ENCODE results near the gene SRD5A1.

SRD5A1 gene

GRCh38 chr5:6686915-6687409 is 53.7 kb downstream of the SRD5A1 start:
- Histone ChIP-seq H3K36me3 (ENCODE audit: control insufficient read depth in 5 of 5, insufficient read depth in 5 of 5, low read length in 5 of 5) (no peaks in the 10 kb centered on the region), H3K9me3 (ENCODE audit: control insufficient read depth in 5 of 5, low read length in 5 of 5) (no peaks in the 10 kb centered on the region), H3K9ac (ENCODE audit: low read length in 5 of 5) (no peak overlapping the region), H3K4me3 (ENCODE audit: low read depth in 1 of 5, low read length in 5 of 5) (peak overlapping the region; percentile 53 to 72 (median 62)), H3K27me3 (ENCODE audit: control insufficient read depth in 5 of 5, insufficient read depth in 4 of 5, low read length in 5 of 5) (peaks cover 2 to 9% (median 3%) of the 10 kb centered on the region in 5 donors), H3K4me1 (ENCODE audit: control insufficient read depth in 5 of 5, insufficient read depth in 5 of 5, low read length in 5 of 5) (peaks cover 0 to 6% (median 5%) of the 10 kb centered on the region in 5 donors), H3K27ac (ENCODE audit: low read depth, low read length) (no peak overlapping the region)

DNA sequence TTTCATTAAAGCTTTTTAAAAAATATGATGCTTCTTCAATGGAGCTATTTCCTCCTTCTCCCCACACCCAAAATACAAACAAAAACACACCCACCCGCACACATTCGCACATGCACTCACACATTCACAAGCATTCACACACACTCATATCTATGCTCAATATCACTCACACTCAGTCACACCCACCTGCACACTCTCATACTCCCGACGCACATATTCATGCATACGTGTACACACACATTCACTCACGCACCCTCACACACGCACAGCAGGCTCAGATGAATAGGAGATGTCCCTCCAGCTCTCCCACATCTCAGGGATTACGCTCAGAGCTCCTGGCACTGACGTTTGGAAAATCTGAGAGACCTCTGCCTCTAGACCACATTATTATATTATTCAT is 54.3 kb downstream of the SRD5A1 start:
- Histone ChIP-seq H3K27ac (ENCODE audit: low read depth, low read length) (no peak overlapping the region), H3K4me1 (ENCODE audit: control insufficient read depth in 5 of 5, insufficient read depth in 5 of 5, low read length in 5 of 5) (peaks cover 0 to 6% (median 5%) of the 10 kb centered on the region in 5 donors), H3K4me3 (ENCODE audit: low read depth in 1 of 5, low read length in 5 of 5) (no peak overlapping the region), H3K9me3 (ENCODE audit: control insufficient read depth in 5 of 5, low read length in 5 of 5) (no peaks in the 10 kb centered on the region), H3K36me3 (ENCODE audit: control insufficient read depth in 5 of 5, insufficient read depth in 5 of 5, low read length in 5 of 5) (no peaks in the 10 kb centered on the region), H3K9ac (ENCODE audit: low read length in 5 of 5) (no peak overlapping the region), H3K27me3 (ENCODE audit: control insufficient read depth in 5 of 5, insufficient read depth in 4 of 5, low read length in 5 of 5) (peaks cover 2 to 9% (median 3%) of the 10 kb centered on the region in 5 donors)

GRCh38 chr5:6692906-6693305 is 59.7 kb downstream of the SRD5A1 start:
- no peak overlapping the region for H3K9ac ChIP-seq (ENCODE audit: low read length in 5 of 5)
- H3K36me3 ChIP-seq (ENCODE audit: control insufficient read depth in 5 of 5, insufficient read depth in 5 of 5, low read length in 5 of 5) = no peaks in the 10 kb centered on the region
- H3K9me3 ChIP-seq (ENCODE audit: control insufficient read depth in 5 of 5, low read length in 5 of 5) = no peaks in the 10 kb centered on the region
- no peak overlapping the region for H3K27ac ChIP-seq (ENCODE audit: low read depth, low read length)
- no peaks in the 10 kb centered on the region for H3K4me1 ChIP-seq (ENCODE audit: control insufficient read depth in 5 of 5, insufficient read depth in 5 of 5, low read length in 5 of 5)
- H3K4me3 ChIP-seq (ENCODE audit: low read depth in 1 of 5, low read length in 5 of 5) = no peak overlapping the region
- H3K27me3 ChIP-seq (ENCODE audit: control insufficient read depth in 5 of 5, insufficient read depth in 4 of 5, low read length in 5 of 5) = peaks cover 0 to 3% (median 0%) of the 10 kb centered on the region in 5 donors

GRCh38 chr5:6698696-6699095 is 65.5 kb downstream of the SRD5A1 start:
- Histone ChIP-seq H3K27me3 (ENCODE audit: control insufficient read depth in 5 of 5, insufficient read depth in 4 of 5, low read length in 5 of 5) (peaks cover 0 to 15% (median 4%) of the 10 kb centered on the region in 5 donors), H3K4me3 (ENCODE audit: low read depth in 1 of 5, low read length in 5 of 5) (no peak overlapping the region), H3K27ac (ENCODE audit: low read depth, low read length) (no peak overlapping the region), H3K36me3 (ENCODE audit: control insufficient read depth in 5 of 5, insufficient read depth in 5 of 5, low read length in 5 of 5) (no peaks in the 10 kb centered on the region), H3K4me1 (ENCODE audit: control insufficient read depth in 5 of 5, insufficient read depth in 5 of 5, low read length in 5 of 5) (no peaks in the 10 kb centered on the region), H3K9me3 (ENCODE audit: control insufficient read depth in 5 of 5, low read length in 5 of 5) (no peaks in the 10 kb centered on the region), H3K9ac (ENCODE audit: low read length in 5 of 5) (no peak overlapping the region)

DNA sequence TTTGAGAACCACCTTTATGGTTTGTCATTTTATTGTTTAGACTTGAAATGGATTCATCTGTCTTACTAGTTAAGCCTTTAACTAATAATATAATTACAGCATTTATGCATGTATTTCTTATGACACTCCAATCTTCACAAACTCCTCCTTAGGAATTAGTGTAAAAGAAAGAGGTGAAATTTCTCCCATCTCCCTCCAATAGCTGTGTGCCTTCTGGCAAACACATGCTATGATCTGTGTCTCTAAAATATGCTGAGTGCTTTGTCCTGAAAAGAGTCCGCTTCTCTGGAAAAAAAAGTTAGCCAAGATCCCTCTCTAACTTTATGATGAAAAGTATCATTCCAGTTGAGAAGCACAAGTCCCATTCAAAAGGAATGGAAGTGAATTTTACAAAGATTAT is 66.1 kb downstream of the SRD5A1 start:
- no peak overlapping the region for H3K9ac ChIP-seq (ENCODE audit: low read length in 5 of 5)
- H3K4me1 ChIP-seq (ENCODE audit: control insufficient read depth in 5 of 5, insufficient read depth in 5 of 5, low read length in 5 of 5) = peaks cover 0 to 5% (median 4%) of the 10 kb centered on the region in 5 donors
- H3K27ac ChIP-seq (ENCODE audit: low read depth, low read length) = no peak overlapping the region
- H3K36me3 ChIP-seq (ENCODE audit: control insufficient read depth in 5 of 5, insufficient read depth in 5 of 5, low read length in 5 of 5) = no peaks in the 10 kb centered on the region
- H3K9me3 ChIP-seq (ENCODE audit: control insufficient read depth in 5 of 5, low read length in 5 of 5) = no peaks in the 10 kb centered on the region
- peaks cover 0 to 15% (median 4%) of the 10 kb centered on the region in 5 donors for H3K27me3 ChIP-seq (ENCODE audit: control insufficient read depth in 5 of 5, insufficient read depth in 4 of 5, low read length in 5 of 5)
- H3K4me3 ChIP-seq (ENCODE audit: low read depth in 1 of 5, low read length in 5 of 5) = no peak overlapping the region

- H3K4me3 ChIP-seq (ENCODE audit: low read depth in 1 of 5, low read length in 5 of 5) = no peak overlapping the region
- H3K27ac ChIP-seq (ENCODE audit: low read depth, low read length) = no peak overlapping the region
- H3K27me3 ChIP-seq (ENCODE audit: control insufficient read depth in 5 of 5, insufficient read depth in 4 of 5, low read length in 5 of 5) = peaks cover 0 to 15% (median 4%) of the 10 kb centered on the region in 5 donors
- no peaks in the 10 kb centered on the region for H3K36me3 ChIP-seq (ENCODE audit: control insufficient read depth in 5 of 5, insufficient read depth in 5 of 5, low read length in 5 of 5)
- H3K4me1 ChIP-seq (ENCODE audit: control insufficient read depth in 5 of 5, insufficient read depth in 5 of 5, low read length in 5 of 5) = peaks cover 0 to 13% (median 4%) of the 10 kb centered on the region in 5 donors
- no peak overlapping the region for H3K9ac ChIP-seq (ENCODE audit: low read length in 5 of 5)
- H3K9me3 ChIP-seq (ENCODE audit: control insufficient read depth in 5 of 5, low read length in 5 of 5) = no peaks in the 10 kb centered on the region
Observed at GRCh38 chr5:6700074-6700684, 66.9 kb downstream of the SRD5A1 start.

DNA sequence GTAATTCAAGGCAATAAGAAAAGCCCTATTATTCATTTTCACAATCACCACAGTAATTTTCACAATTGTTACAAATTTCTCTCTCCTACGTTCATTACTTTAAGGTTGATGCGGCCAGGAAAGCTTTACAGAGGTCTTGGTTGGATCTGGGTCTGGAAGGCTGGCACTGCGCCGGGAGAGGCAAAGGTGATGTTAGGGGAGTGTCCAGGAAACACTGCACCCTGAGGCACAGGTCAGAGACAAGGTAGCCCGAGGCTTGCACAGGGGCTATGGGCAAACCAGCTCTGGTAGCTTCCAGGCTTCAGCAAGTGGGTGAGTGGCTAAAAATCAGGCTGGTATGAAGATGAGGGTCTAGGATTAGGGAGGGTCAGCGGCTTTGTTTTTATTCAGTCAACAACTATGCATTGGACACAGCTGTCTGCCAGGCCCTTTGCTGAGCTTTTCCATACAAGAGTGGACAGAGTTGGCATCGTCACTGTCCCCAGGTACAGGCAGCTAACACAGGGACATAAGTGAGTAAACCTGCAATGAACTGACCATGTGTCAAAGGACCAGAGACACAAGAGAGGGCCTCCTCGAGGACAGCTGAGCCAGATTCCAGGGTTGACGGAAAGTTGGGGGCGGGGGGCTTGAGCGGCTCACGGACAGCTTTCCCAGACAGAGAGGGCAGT is 67.6 kb downstream of the SRD5A1 start:
- no peaks in the 10 kb centered on the region for H3K9me3 ChIP-seq (ENCODE audit: control insufficient read depth in 5 of 5, low read length in 5 of 5)
- H3K27ac ChIP-seq (ENCODE audit: low read depth, low read length) = no peak overlapping the region
- H3K36me3 ChIP-seq (ENCODE audit: control insufficient read depth in 5 of 5, insufficient read depth in 5 of 5, low read length in 5 of 5) = no peaks in the 10 kb centered on the region
- no peak overlapping the region for H3K9ac ChIP-seq (ENCODE audit: low read length in 5 of 5)
- H3K27me3 ChIP-seq (ENCODE audit: control insufficient read depth in 5 of 5, insufficient read depth in 4 of 5, low read length in 5 of 5) = peaks cover 0 to 15% (median 4%) of the 10 kb centered on the region in 5 donors
- H3K4me1 ChIP-seq (ENCODE audit: control insufficient read depth in 5 of 5, insufficient read depth in 5 of 5, low read length in 5 of 5) = peaks cover 0 to 15% (median 4%) of the 10 kb centered on the region in 5 donors
- no peak overlapping the region for H3K4me3 ChIP-seq (ENCODE audit: low read depth in 1 of 5, low read length in 5 of 5)

GRCh38 chr5:6701491-6701890 is 68.3 kb downstream of the SRD5A1 start:
- no peak overlapping the region for H3K9ac ChIP-seq (ENCODE audit: low read length in 5 of 5)
- no peaks in the 10 kb centered on the region for H3K9me3 ChIP-seq (ENCODE audit: control insufficient read depth in 5 of 5, low read length in 5 of 5)
- no peak overlapping the region for H3K4me3 ChIP-seq (ENCODE audit: low read depth in 1 of 5, low read length in 5 of 5)
- no peaks in the 10 kb centered on the region for H3K36me3 ChIP-seq (ENCODE audit: control insufficient read depth in 5 of 5, insufficient read depth in 5 of 5, low read length in 5 of 5)
- H3K4me1 ChIP-seq (ENCODE audit: control insufficient read depth in 5 of 5, insufficient read depth in 5 of 5, low read length in 5 of 5) = peaks cover 0 to 15% (median 4%) of the 10 kb centered on the region in 5 donors
- peaks cover 0 to 15% (median 4%) of the 10 kb centered on the region in 5 donors for H3K27me3 ChIP-seq (ENCODE audit: control insufficient read depth in 5 of 5, insufficient read depth in 4 of 5, low read length in 5 of 5)
- no peak overlapping the region for H3K27ac ChIP-seq (ENCODE audit: low read depth, low read length)

DNA sequence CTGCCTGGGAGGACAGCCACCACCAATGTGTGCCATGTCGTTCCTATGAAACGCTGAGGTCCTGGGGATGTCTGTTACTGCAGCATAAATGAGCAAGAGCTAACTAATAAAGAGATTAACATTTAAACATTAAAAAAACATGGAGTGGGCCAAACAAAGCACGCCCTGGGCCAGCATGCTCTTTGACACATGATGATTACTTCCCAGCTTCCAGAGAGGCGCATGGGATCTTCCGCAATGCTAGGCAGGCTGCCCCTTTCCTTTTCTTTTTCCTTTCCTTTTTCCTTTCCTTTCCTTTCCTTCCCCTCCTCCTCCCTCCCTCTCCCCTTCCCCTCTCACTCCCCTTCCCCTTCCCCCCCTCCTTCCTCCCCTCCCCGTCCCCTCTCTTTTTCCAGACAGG is 69.4 kb downstream of the SRD5A1 start:
- Histone ChIP-seq H3K4me3 (ENCODE audit: low read depth in 1 of 5, low read length in 5 of 5) (no peak overlapping the region), H3K9ac (ENCODE audit: low read length in 5 of 5) (no peak overlapping the region), H3K36me3 (ENCODE audit: control insufficient read depth in 5 of 5, insufficient read depth in 5 of 5, low read length in 5 of 5) (no peaks in the 10 kb centered on the region), H3K4me1 (ENCODE audit: control insufficient read depth in 5 of 5, insufficient read depth in 5 of 5, low read length in 5 of 5) (peaks cover 0 to 15% (median 4%) of the 10 kb centered on the region in 5 donors), H3K27me3 (ENCODE audit: control insufficient read depth in 5 of 5, insufficient read depth in 4 of 5, low read length in 5 of 5) (peaks cover 0 to 15% (median 4%) of the 10 kb centered on the region in 5 donors), H3K27ac (ENCODE audit: low read depth, low read length) (no peak overlapping the region), H3K9me3 (ENCODE audit: control insufficient read depth in 5 of 5, low read length in 5 of 5) (no peaks in the 10 kb centered on the region)

GRCh38 chr5:6703806-6704205 is 70.6 kb downstream of the SRD5A1 start:
- peak overlapping the region; percentile 75 for H3K27ac ChIP-seq (ENCODE audit: low read depth, low read length)
- H3K27me3 ChIP-seq (ENCODE audit: control insufficient read depth in 5 of 5, insufficient read depth in 4 of 5, low read length in 5 of 5) = peaks cover 0 to 15% (median 4%) of the 10 kb centered on the region in 5 donors
- peaks cover 0 to 15% (median 4%) of the 10 kb centered on the region in 5 donors for H3K4me1 ChIP-seq (ENCODE audit: control insufficient read depth in 5 of 5, insufficient read depth in 5 of 5, low read length in 5 of 5)
- no peak overlapping the region for H3K4me3 ChIP-seq (ENCODE audit: low read depth in 1 of 5, low read length in 5 of 5)
- no peaks in the 10 kb centered on the region for H3K9me3 ChIP-seq (ENCODE audit: control insufficient read depth in 5 of 5, low read length in 5 of 5)
- no peaks in the 10 kb centered on the region for H3K36me3 ChIP-seq (ENCODE audit: control insufficient read depth in 5 of 5, insufficient read depth in 5 of 5, low read length in 5 of 5)
- peak overlapping the region in 2 of 5 donors; percentile 16 to 17 for H3K9ac ChIP-seq (ENCODE audit: low read length in 5 of 5)
